ENCODE data around the gene TMEM51.

Gene TMEM51

DNA sequence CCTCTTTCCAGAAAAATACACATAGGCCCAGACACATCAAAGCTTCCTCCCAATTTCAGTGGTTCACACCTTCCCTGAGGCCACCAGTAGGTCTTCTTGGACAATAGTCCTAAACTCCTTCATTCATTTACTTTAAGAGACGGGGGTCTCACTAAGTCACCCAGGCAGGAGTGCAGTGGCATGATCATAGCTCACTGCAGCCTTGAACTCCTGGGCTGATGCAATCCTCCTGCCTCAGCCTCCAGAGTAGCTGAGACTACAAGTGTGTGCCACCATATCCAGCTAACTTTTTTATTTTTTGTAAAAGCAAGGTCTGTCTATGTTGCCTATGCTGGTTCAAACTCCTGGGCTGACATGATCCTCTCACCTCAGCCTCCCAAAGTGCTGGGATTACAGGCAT, 85.2 kb downstream of the TMEM51 start:
- in situ Hi-C loops (cut with MboI; ENCODE audit: low sequenced_read_pairs): no loop called here

GRCh38 chr1:15242766-15243165, 89.2 kb downstream of the TMEM51 start:
- in situ Hi-C loops (cut with MboI; ENCODE audit: low sequenced_read_pairs): no loop called here

DNA sequence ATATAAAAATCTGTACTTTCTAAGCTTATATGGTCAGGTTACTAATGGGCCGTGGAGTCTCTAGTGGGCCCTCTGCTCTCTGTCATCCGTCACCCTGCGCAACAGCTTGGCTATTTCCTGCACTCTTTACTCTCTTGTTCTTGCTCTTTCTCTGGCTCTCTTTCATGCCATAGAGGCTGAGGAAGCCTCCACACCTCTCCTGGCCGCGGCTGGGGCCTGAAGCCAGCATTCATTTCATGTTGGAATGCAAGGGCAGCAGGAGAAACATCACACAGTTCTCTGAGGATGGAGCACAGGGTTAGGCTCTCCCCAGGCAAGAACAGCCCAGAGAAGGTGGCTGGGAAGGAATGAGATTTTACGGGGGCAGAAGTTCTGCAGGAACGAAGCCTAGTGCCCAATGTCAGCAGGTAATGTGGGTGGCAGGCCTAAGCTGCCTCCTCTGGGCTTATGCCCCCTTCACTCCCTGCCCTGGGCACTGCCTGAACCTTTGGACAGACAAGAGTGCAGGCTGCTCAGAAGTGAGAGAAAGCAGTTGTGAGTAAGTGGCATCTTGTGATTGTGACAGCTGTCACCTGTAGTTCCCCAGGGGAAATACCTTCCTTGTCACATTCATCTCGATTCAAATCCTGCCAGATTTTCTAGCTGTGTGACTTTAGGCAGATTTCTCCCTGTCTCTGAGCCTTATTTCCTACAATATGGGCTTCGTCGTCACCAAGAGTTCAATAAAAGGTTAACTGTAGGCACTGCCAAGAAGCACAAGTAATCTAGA, 89.9 kb downstream of the TMEM51 start:
- in situ Hi-C loops (cut with MboI; ENCODE audit: low sequenced_read_pairs): no loop called here

DNA sequence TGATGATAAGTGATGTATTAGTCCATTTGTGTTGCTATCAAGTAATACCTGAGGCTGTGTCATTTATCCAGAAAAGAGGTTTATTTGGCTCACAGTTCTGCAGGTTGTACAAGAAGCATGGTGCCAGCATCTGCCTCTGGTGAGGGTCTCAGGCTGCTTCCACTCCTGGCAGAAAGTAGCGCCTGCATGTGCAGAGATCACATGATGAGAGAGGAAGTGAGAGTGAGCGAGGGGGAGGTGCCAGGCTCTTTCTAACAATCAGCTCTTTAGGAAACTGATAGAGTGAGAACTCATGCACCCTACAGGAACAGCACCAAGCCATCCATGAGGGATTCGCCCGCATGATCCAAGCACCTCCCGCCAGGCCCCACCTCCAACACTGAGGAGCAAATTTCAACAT, 91.3 kb downstream of the TMEM51 start:
- in situ Hi-C loops (cut with MboI; ENCODE audit: low sequenced_read_pairs): no loop called here

DNA sequence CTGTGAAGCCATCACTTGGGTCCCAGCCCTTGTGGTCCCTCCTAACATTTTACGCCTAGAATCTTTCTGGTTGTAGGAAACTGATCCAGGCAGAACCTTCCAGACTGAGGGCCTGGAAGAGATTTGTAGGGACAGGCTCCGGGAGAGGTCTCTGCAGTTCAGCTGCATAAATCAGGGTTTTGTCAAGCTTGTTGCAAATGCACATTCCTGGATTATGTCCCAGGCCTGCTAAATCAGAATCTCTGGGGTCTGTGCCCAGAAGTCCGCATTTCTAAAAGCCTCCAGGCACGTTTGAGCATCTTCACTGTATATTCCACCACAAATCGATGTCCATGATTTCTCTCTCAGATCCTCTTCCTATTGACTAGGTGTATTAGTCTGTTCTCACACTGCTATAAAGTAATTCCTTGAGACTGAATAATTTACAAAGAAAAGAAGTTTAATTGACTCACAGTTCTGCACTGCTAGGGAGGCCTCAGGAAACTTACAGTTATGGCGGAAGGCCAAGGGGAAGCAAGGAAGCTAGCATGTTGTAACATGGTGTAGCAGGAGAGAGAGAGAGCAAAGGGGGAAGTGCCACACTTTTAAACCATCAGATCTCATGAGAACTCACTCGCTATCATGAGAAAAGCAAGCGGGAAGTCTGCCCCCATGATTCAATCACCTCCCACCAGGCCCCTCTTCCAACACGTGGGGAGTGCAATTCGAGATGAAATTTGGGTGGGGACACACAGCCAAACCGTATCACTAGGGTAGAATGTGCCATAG, 92.2 kb downstream of the TMEM51 start:
- in situ Hi-C loops (cut with MboI; ENCODE audit: low sequenced_read_pairs): no loop called here

GRCh38 chr1:15246960-15247614, 93.5 kb downstream of the TMEM51 start, which contains the start of gene FHAD1:
FHAD1 (plus strand) TSS chr1:15247223; CDS start chr1:15251785, 4,562 bp downstream.
- in situ Hi-C loops (cut with MboI; ENCODE audit: low sequenced_read_pairs): no loop called here

- in situ Hi-C loops (cut with MboI; ENCODE audit: low sequenced_read_pairs): no loop called here
These were observed 94.7 kb downstream of the TMEM51 start for GRCh38 chr1:15248216-15248615.

DNA sequence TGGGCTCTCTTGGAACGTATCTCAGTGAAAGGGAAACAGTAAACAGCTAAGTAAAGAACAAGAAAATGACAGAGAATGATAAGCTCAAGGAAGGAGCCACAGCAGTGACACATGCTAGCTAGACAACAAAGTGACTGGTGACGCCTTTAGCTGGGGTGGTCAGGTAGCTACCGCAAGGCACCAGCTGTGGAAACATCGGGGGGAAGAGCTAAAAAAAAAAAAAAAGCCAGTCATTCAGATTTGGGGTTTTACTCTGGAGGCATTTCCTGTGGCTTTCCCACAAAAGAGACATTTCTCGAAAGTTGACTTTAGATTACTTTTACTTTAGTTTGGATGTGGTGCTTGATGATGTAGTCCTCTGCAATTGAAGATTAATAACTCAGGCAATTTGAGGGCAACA, 95.5 kb downstream of the TMEM51 start:
- in situ Hi-C loops (cut with MboI; ENCODE audit: low sequenced_read_pairs): no loop called here

DNA sequence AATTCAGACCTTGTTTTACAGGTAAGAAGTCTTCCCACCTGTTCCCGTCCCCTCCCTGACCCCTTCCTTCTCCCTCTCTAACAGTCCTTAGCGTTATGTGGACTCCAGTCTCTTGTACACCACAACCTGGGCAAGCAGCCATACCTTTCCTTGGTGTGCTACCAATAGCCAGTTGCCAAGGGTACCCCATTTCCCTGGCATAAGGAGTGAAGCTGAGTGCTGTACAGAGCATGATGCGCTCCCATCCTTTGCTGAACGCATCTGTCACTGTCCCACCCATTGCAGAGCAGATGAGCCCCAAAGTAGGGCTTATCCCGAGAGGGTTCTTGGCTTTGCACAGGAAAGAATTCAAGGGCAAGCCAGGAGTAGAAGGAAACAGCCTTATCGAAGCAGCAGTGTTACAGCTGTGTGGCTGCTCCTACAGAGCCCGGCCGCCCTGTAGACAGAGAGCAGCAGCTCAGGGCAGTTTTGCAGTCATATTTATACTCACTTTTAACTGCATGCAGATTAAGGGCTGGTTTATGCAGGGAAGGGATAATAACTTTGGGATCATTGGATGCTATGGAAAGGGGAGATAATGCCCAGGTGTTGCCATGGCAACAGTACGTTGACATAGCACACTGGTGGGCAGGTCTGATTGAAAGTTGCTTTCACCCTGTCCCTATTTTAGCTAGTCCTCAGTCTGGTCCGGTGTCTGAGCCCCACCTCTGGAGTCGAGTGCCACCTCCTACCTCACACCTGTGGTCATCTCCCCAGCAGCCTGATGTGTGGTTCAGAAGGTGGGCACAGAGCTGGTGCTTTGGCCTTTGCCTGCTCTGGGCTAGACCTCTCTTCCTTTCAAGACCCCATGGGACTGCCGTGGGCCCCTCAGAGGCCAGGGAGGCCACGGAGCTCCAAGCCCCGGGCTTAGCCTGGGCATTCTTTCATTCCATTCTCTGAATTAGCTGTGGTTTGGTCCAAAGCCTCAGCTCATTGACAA, 98.6 kb downstream of the TMEM51 start:
- in situ Hi-C loops (cut with MboI; ENCODE audit: low sequenced_read_pairs): no loop called here

GRCh38 chr1:15254559-15254958, 101.0 kb downstream of the TMEM51 start:
- in situ Hi-C loops (cut with MboI; ENCODE audit: low sequenced_read_pairs): no loop called here

DNA sequence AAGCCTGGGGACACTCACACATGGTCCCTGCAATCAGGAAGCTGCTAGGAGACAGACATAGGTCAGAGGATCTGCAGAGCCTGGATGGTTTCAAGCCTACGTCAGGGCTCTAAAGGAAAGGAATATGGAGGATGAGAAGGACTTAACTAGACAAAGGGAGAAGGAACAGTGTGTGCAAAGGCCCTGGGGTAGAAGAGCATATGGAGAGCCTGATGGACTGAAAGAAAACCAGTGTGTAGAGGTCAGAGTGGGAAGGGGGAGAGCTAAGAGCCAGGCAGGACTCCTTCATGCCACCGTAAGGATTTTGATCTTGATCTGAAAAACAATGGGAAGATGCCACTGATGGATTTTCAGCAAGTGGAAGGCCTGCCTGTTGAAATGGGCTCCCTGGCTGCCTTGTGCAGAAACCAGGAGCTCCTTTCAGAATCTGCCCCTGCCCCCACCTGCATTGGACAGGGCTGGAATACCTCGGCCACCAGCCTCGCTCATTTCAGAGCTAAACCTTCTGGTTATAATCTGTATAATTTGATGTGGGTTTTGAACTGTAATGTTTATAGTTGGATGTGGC, 102.1 kb downstream of the TMEM51 start:
- in situ Hi-C loops (cut with MboI; ENCODE audit: low sequenced_read_pairs): no loop called here

DNA sequence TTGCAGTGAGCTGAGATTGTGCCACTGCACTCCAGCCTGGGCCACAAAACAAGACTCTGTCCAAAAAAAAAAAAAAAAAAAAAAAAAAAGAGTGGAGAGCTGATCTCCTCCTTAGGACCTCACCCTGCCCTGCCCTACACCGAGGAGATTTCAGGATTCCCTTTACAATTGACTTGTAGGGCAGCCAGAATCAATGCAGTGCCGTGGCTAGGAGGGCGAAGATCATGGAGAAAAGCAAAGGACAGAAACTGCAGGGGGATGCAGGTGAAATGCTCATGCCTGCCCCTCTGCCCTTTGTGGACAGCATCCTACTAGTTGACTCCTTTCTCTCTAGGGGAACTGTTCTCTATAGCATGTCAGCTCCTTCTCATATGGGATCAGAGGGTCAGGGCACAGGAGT, 103.0 kb downstream of the TMEM51 start:
- in situ Hi-C loops (cut with MboI; ENCODE audit: low sequenced_read_pairs): no loop called here

GRCh38 chr1:15257309-15257708, 103.8 kb downstream of the TMEM51 start:
- in situ Hi-C loops (cut with MboI; ENCODE audit: low sequenced_read_pairs): no loop called here

DNA sequence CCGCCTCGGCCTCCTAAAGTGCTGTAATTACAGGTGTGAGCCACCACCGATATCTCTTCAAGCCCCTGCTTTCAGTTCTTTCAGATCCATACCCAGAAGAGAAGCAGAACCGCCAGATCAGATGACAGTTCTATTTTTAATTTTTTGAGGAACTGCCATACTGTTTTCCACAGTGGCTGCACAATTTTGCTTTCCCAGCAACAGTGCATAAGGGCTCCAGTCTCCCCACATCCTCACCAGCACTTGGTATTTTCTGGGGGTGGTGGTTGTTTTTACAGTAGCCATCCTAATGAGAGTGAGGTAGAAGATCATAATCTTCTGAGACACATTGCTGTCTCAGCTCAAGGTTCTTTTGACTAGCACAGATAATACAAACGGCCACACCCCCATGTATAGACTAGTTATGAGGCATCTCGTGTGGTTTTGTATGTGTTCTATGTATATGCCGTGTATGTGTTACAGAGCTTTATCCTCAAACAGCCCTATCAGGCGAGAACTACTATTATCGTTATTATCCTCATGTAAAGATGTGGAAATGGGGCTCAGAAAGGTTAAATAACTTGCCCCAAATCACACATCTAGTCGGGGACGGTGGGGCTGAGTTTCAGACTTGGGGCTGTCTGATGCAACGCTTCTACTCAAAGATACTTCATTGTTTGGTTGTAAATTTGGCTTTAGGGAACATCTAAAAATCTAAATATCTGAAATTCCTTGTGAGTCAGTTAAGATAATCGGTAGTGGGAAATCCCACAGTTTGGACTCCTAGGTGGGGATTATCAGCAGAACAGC, 105.5 kb downstream of the TMEM51 start:
- in situ Hi-C loops (cut with MboI; ENCODE audit: low sequenced_read_pairs): no loop called here

- in situ Hi-C loops (cut with MboI; ENCODE audit: low sequenced_read_pairs): no loop called here
These were observed 106.1 kb downstream of the TMEM51 start for GRCh38 chr1:15259622-15260007.

GRCh38 chr1:15260418-15261154, 107.0 kb downstream of the TMEM51 start:
- in situ Hi-C loops (cut with MboI; ENCODE audit: low sequenced_read_pairs): no loop called here

DNA sequence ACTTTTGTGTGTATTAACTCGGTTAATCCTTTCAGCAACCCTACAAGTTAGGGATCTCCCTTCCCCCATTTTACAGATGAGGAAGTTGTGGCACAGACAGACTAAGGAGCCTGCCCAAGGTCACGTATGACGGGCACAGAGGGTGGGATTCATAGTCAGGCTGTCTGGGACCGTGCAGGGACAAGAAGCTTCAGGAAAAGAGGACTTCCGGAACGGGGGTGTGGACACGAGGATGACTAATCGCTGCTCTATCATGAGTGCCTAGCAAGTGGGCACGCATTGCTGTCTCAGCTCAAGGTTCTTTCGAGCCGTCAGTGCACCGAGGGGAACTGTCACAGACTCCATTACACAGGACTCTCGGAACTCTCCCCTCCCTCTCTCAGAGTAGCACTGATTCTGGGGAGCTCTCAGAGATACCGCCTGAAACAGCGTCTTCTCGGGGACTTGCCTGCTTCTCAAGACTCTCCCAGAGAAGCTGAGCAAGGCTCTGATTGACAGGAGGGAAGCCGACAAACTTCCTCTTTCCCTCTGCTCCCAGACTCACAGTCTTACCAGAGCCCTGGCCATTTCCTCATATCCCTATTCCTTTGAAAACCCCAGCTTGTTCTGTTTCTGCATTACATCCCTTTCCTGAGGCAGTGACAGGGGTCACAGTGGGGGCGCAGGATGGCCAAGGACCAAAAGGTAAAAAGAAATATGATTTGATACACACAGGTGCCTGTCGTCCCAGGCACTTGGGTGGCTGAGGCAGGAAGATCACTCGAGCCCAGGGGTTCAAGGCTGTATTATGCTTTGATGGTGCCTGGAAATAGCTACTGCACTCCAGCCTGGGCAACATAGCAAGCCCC, 107.8 kb downstream of the TMEM51 start:
- in situ Hi-C loops (cut with MboI; ENCODE audit: low sequenced_read_pairs): no loop called here

- in situ Hi-C loops (cut with MboI; ENCODE audit: low sequenced_read_pairs): no loop called here
These were observed 108.4 kb downstream of the TMEM51 start for GRCh38 chr1:15262003-15262377.

Measured in HL-60/S4 treated with retinoic acid at 250 ng/mL for 4 days and 3 days (cell line).